Prostate gland (tissue), 2 donors: ENCODE measurements around the gene TNFRSF17.

Experiments used
- CTCF ChIP-seq, 4 experiments: fragments of 200-600 bp in 2 of 4; fragments of 450-650 bp in 2 of 4; sonication (generic) in 2 of 4; IDR thresholded peaks; 1 replicate in 3 of 4; 2 replicates in 1 of 4; pipeline ENCODE4 v1.5.1; 2016 to 2019; ENCODE audit warnings: antibody characterized with exemption in 4 of 4, mild to moderate bottlenecking in 2 of 4, moderate library complexity in 2 of 4
- POLR2A ChIP-seq: fragments of 450-650 bp; IDR thresholded peaks from one replicate; pipeline ENCODE4 v1.6.1; 2016; ENCODE audit warnings: antibody characterized with exemption, mild to moderate bottlenecking

GRCh38 chr16:12000032-12000431 lies 35.0 kb downstream of the TNFRSF17 start:
- TF ChIP-seq CTCF (IDR thresholded peaks at IDR 0.05): no peak
- no peak for TF ChIP-seq POLR2A
